H7 (cell line): ENCODE results near the gene PRDM15. TPM values are rescaled to one million over a fixed set of nuclear protein-coding genes. Genes with fewer than 3 reads are reported as not detected.
A peak's percentile ranks its signal among the peaks of the same experiment; 100 is the strongest.

ENCODE experiments used
- DNase-seq: peaks from one replicate; pipeline ENCODE4 v3.0.0; 2012
- H3K27me3 ChIP-seq: 2 replicates; pipeline ENCODE4 v1.6.0; 2011; ENCODE audit warnings: mild to moderate bottlenecking, low read length; ENCODE audit not compliant: control insufficient read depth, insufficient read depth
- H3K36me3 ChIP-seq: replicated peaks from 2 replicates; pipeline ENCODE4 v1.5.1; 2011; ENCODE audit warnings: low read length; ENCODE audit not compliant: control insufficient read depth, insufficient read depth
- H3K4me3 ChIP-seq: 2 replicates; pipeline ENCODE4 v1.5.1; 2011; ENCODE audit warnings: low read depth, mild to moderate bottlenecking, control low read depth, low read length, moderate library complexity; ENCODE audit not compliant: insufficient read depth
- total RNA-seq: library from RNA; depleted of rRNA; stranded (reverse); fragments of >200 nt; shearing (Covaris generic); gene quantifications from 2 replicates; pipeline ENCODE4 v1.2.3, GENCODE V29; 2014

Gene PRDM15
- total RNA-seq, 1 experiment from 2014 or later = 6.7 TPM

DNA sequence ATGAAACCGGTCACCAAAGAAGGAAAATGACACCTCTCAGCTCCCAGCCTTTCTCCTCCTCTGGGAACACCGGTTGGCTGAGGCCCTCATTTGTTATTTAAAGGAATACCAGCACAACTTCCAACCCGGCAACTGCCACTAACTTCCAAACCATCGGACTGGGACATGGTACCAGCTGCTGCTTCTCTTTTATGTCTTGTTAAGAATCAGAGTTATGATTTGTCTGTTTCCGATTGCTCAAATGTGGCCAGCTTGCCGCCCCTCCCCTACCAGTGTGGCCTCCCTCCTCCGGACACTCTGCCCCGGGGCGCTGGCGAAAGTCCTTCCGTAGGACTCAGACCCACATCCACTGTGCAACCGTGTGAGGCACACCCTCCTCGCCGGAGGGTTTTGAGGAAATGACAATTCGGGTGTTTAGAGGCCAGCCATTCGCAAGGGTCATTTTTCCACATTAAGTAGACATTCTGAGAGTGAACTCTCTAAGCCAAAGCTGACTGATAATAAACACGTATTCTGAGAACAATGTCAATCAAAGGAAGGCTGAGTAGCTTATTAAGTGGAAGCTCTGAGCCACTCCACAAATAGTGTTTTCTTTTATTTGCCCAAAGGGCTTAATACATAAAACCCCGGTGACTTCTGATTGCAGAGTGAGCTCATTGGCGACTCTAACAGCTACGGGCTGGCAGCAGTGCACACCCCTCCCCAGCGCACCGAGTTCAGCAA is 117.8 kb downstream of the PRDM15 start:
- Histone ChIP-seq H3K4me3 (peak overlapping the region; percentile 40), H3K36me3 (no peaks in the 10 kb centered on the region), H3K27me3 (peaks cover 56% of the 10 kb centered on the region)
- peak; percentile 82 for DNase-seq

DNA sequence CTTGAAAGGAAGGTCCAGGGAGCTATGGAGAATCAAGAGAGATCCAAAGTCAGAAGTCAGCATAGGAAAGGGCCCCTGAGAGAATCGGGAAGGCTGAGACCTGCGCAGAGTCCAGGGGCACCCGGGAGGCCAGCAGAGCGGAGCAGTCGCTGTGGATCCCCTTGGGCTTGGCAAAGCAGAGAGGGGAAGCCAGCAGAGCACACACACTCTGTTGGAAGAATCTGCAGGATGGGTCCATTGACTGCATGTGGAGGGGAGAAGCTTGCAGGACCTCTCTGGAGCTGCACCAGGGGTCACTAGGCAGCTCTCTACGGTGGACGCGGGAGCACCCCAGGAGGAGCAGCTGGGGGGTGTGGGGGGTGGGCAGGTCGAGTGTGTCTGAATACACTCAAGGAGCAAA is 118.7 kb downstream of the PRDM15 start:
- peak; percentile 39 for DNase-seq
- Histone ChIP-seq H3K4me3 (no peak overlapping the region), H3K27me3 (peaks cover 46% of the 10 kb centered on the region), H3K36me3 (no peaks in the 10 kb centered on the region)

DNA sequence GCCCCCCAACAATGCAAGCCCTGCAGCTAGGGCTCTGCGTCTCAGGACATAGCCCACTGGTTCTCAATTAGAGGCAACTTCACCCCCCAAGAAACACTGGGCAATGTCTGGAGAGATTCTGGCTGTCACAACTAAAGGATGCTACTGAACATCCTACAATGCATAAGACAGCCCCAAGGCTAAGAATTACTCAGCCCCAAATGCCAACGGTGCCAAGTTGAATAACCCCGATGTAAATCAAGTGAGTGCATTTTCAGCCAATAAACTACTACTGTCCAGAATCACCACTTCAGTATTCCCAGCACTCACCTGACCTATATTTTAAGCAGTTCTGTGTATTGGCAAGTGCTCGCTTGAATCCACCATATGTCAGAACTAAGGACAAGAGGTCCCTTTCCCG is 119.2 kb downstream of the PRDM15 start:
- Histone ChIP-seq H3K27me3 (peaks cover 41% of the 10 kb centered on the region), H3K36me3 (no peaks in the 10 kb centered on the region), H3K4me3 (no peak overlapping the region)
- no peak for DNase-seq

DNA sequence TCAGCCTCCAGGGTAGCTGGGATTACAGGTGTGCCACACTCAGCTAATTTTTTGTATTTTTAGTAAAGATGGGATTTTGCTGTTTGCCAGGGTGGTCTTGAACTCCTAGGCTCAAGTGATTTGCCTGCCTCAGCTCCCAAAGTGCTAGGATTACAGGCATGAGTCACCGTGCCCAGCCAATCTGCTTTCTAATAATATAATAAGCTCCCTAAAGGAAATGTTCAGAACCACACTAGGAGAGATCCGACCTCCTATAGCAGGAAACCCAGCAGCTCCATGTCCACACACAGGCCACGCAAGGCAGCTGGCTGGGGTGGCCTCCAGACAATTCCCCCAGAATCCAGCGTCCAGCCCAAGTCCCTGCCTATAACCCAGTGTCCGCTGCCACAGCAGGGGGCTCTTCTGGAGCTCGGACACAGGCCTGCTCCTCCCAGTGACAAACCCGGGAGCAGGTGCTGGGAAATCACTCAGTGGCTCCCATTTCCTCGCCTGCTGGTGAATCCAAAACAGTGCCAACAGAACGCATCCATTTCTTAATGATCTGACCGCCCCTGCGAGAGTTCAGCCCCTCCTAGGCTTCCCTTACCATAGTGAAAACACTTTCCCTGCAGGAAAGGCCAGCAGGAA is 119.8 kb downstream of the PRDM15 start:
- Histone ChIP-seq H3K36me3 (no peaks in the 10 kb centered on the region), H3K4me3 (no peak overlapping the region), H3K27me3 (peaks cover 35% of the 10 kb centered on the region)
- peak; percentile 54 for DNase-seq

- H3K36me3 ChIP-seq = no peaks in the 10 kb centered on the region
- peaks cover 27% of the 10 kb centered on the region for H3K27me3 ChIP-seq
- no peak for DNase-seq
Observed at GRCh38 chr21:41758550-41758949, 120.6 kb downstream of the PRDM15 start.

DNA sequence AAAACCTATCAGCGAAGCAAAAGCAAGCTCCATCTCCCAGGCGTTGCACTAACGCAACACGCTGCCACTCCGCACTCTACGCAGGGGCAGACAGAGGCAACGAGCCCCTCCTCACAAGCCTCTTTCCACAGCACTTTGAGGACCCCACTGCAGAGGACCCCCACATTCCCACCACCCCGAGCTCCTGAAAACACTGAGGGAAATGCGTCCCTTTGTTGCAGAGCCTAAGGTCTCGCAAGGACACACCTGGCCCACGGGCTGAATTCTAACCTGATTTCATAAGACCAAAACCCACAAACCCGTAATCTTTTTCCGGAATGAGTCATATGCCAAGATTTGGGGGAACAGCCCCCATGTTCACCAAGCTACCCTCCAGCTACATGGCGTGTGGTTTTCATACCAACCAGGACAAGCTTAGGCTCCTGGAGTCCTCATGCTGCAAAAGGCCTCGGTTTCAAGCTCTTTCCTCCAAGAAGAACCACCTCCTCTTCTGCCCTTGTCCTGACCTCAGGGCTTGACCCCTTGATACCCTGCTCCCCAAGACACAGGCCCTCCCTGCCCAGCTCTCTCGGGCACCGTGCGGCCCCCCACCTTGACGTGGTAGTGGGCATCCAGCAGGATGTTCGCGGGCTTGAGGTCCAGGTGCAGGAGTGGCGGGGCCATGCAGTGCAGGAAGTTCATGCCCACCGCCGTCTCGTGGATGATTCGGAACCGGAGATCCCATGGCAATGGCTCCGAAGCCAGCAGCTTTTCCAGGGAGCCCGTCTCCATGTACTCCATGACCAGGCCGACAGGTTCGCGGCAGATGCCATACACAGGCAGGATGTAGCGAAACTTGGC is 123.0 kb downstream of the PRDM15 start:
- H3K27me3 ChIP-seq = peaks cover 11% of the 10 kb centered on the region; the same call in 1 of the 2 replicates
- DNase-seq = no peak
- H3K36me3 ChIP-seq = no peaks in the 10 kb centered on the region
- no peak overlapping the region for H3K4me3 ChIP-seq

More at GRCh38 chr21:41758550-41758949, 120.6 kb downstream of the PRDM15 start:
- H3K4me3 ChIP-seq = no peak overlapping the region

GRCh38 chr21:41755258-41755933 is 123.7 kb downstream of the PRDM15 start:
- no peaks in the 10 kb centered on the region for H3K36me3 ChIP-seq
- H3K4me3 ChIP-seq = no peak overlapping the region
- H3K27me3 ChIP-seq = peaks cover 7% of the 10 kb centered on the region; the same call in 1 of the 2 replicates
- DNase-seq = no peak

DNA sequence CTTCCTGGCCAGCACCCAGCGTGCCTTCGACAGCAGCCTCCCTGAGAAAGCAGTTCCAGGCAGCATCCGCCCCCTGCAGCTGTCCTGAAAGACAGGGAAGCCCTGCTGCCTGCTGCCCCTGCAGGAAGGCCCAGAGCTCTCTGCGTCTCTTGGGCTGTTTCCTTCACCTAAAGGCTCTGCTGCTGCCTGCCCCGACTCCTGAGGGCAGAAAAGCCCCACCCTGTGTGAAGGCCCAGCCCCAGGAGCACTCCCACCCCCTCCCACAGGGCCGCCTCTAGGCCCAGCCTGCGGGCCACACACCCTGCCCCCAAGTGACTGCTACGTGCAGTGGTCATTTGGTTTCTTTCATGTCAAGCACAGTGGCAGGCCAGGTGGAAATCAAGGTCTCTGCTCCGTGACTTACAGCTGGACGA is 124.7 kb downstream of the PRDM15 start:
- no peaks in the 10 kb centered on the region for H3K36me3 ChIP-seq
- H3K4me3 ChIP-seq = no peak overlapping the region
- H3K27me3 ChIP-seq = no peaks in the 10 kb centered on the region
- DNase-seq = peak; percentile 74

GRCh38 chr21:41753006-41753898 is 125.9 kb downstream of the PRDM15 start:
- H3K27me3 ChIP-seq = no peaks in the 10 kb centered on the region

DNA sequence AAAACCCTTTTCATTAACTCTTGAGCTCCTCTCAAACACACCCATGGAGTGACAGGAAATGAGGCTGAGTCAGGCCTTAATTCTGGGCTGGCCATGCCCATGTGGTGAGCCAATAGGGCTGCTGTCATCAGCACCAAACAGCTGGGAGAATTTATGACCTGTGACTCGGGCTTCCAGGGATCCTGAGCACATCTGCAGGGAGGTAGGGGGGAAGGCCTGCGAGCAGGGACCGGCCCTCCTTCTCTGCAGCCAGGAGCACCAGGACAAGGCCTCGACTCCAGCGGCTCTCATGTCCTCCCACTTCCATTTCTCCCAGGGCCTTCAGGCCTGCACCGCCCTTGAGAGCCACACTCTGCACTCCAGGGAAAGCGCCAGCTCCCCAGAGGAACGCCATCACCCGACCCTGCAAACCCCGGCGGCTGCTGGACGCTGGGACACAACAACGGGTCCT is 126.9 kb downstream of the PRDM15 start:
- no peaks in the 10 kb centered on the region; the same call in 1 of the 2 replicates for H3K36me3 ChIP-seq
- DNase-seq = peak; percentile 61
- H3K27me3 ChIP-seq = no peaks in the 10 kb centered on the region

More at GRCh38 chr21:41753006-41753898, 125.9 kb downstream of the PRDM15 start:
- Histone ChIP-seq H3K36me3 (no peaks in the 10 kb centered on the region), H3K4me3 (no peak overlapping the region)
- DNase-seq = peak; percentile 52

GRCh38 chr21:41751611-41752011 is 127.5 kb downstream of the PRDM15 start:
- DNase-seq = peak; percentile 55
- H3K36me3 ChIP-seq = no peaks in the 10 kb centered on the region; the same call in 1 of the 2 replicates
- H3K4me3 ChIP-seq = no peak overlapping the region
- no peaks in the 10 kb centered on the region for H3K27me3 ChIP-seq

More for the DNA sequence above, 126.9 kb downstream of the PRDM15 start:
- no peak overlapping the region for H3K4me3 ChIP-seq

- no peak overlapping the region for H3K4me3 ChIP-seq
- no peak for DNase-seq
- H3K27me3 ChIP-seq = no peaks in the 10 kb centered on the region
- H3K36me3 ChIP-seq = no peaks in the 10 kb centered on the region; the same call in 1 of the 2 replicates
Observed at GRCh38 chr21:41750532-41751151, 128.5 kb downstream of the PRDM15 start.

GRCh38 chr21:41750051-41750450 is 129.1 kb downstream of the PRDM15 start:
- H3K36me3 ChIP-seq = no peaks in the 10 kb centered on the region; the same call in 1 of the 2 replicates
- H3K4me3 ChIP-seq = no peak overlapping the region
- peak; percentile 32 for DNase-seq
- H3K27me3 ChIP-seq = no peaks in the 10 kb centered on the region
